HFFc6 (cell line): ENCODE results near the gene CLNK. TPM values are rescaled to one million over a fixed set of nuclear protein-coding genes. Genes with fewer than 3 reads are reported as not detected.

Experiments used
- DNase-seq: peaks from one replicate; pipeline ENCODE4 v3.0.0-alpha.2; 2018
- H3K27ac Mint-ChIP-seq: 2 replicates; pipeline ENCODE4 v1.8.0; 2020; ENCODE audit warnings: mild to moderate bottlenecking, mixed read lengths
- H3K27me3 Mint-ChIP-seq: 2 replicates; pipeline ENCODE4 v1.8.0; 2021; ENCODE audit warnings: mild to moderate bottlenecking, moderate library complexity, mixed read lengths; ENCODE audit not compliant: insufficient read depth
- H3K36me3 Mint-ChIP-seq: 2 replicates; pipeline ENCODE4 v1.8.0; 2021; ENCODE audit warnings: low read depth, mixed read lengths
- H3K4me1 Mint-ChIP-seq: 2 replicates; pipeline ENCODE4 v1.8.0; 2020; ENCODE audit warnings: low read depth, mixed read lengths
- H3K4me3 Mint-ChIP-seq: 2 replicates; pipeline ENCODE4 v1.8.0; 2020; ENCODE audit warnings: mild to moderate bottlenecking, moderate library complexity, mixed read lengths
- H3K9me3 Mint-ChIP-seq: 2 replicates; pipeline ENCODE4 v1.8.0; 2020; ENCODE audit warnings: mild to moderate bottlenecking, mixed read lengths
- CTCF ChIP-seq: fragments of 200-600 bp; sonication (generic); IDR thresholded peaks from 2 replicates; pipeline ENCODE4 v1.5.0; 2021; ENCODE audit warnings: antibody characterized with exemption, mild to moderate bottlenecking
- total RNA-seq, 6 experiments: library from RNA; stranded (reverse); fragmentation: NEBNext Ultra II Directional; extraction: Animal tissue kit (Norgen Biotek cat#: 25700); gene quantifications; 2 replicates in 1 of 6; 3 replicates in 5 of 6; pipeline ENCODE4 v1.2.3, GENCODE V29; 2021

The CLNK gene
- total RNA-seq, 6 experiments from 2014 or later: not detected

- DNase-seq: no peak
- Mint-ChIP-seq H3K4me3 (no peak overlapping the region), H3K4me1 (no peaks in the 10 kb centered on the region), H3K27me3 (peaks cover 10% of the 10 kb centered on the region), H3K27ac (no peak overlapping the region), H3K9me3 (no peaks in the 10 kb centered on the region), H3K36me3 (no peaks in the 10 kb centered on the region)
- TF ChIP-seq CTCF: no peak
Measured at GRCh38 chr4:10688846-10689245, 4.3 kb upstream of the CLNK start.

GRCh38 chr4:10688022-10688421 lies 3.5 kb upstream of the CLNK start:
- H3K27ac Mint-ChIP-seq: no peak overlapping the region
- H3K4me1 Mint-ChIP-seq: no peaks in the 10 kb centered on the region
- peaks cover 10% of the 10 kb centered on the region for H3K27me3 Mint-ChIP-seq
- H3K36me3 Mint-ChIP-seq: no peaks in the 10 kb centered on the region
- no peak overlapping the region for H3K4me3 Mint-ChIP-seq
- no peak for DNase-seq
- TF ChIP-seq CTCF: no peak
- no peaks in the 10 kb centered on the region for H3K9me3 Mint-ChIP-seq

GRCh38 chr4:10687526-10687925 lies 3.0 kb upstream of the CLNK start:
- H3K9me3 Mint-ChIP-seq: no peaks in the 10 kb centered on the region
- H3K4me1 Mint-ChIP-seq: no peaks in the 10 kb centered on the region
- H3K4me3 Mint-ChIP-seq: no peak overlapping the region

GRCh38 chr4:10682397-10682796 lies 2.2 kb downstream of the CLNK start:
- DNase-seq: no peak
- Mint-ChIP-seq H3K4me3 (no peak overlapping the region), H3K27me3 (peaks cover 9% of the 10 kb centered on the region), H3K36me3 (no peaks in the 10 kb centered on the region), H3K27ac (no peak overlapping the region), H3K9me3 (no peaks in the 10 kb centered on the region), H3K4me1 (no peaks in the 10 kb centered on the region)
- TF ChIP-seq CTCF: no peak

More at GRCh38 chr4:10687526-10687925, 3.0 kb upstream of the CLNK start:
- DNase-seq: no peak
- TF ChIP-seq CTCF: no peak
- Mint-ChIP-seq H3K27me3 (peaks cover 10% of the 10 kb centered on the region), H3K27ac (no peak overlapping the region), H3K36me3 (no peaks in the 10 kb centered on the region)

- no peak for TF ChIP-seq CTCF
- H3K4me3 Mint-ChIP-seq: no peak overlapping the region
- H3K9me3 Mint-ChIP-seq: no peaks in the 10 kb centered on the region
- no peak for DNase-seq
- H3K4me1 Mint-ChIP-seq: no peaks in the 10 kb centered on the region
- peaks cover 2% of the 10 kb centered on the region; the same call in 1 of the 2 replicates for H3K27me3 Mint-ChIP-seq
- H3K36me3 Mint-ChIP-seq: no peaks in the 10 kb centered on the region
- H3K27ac Mint-ChIP-seq: no peak overlapping the region
Measured at GRCh38 chr4:10677796-10678497, 6.6 kb downstream of the CLNK start.
